ENCODE data around the gene UROC1.
"Not testable (repeated sequence)": the region's sequence is repeated elsewhere in the genome, so short reads cannot be mapped to it uniquely, and the experiment has no call there.

DNA sequence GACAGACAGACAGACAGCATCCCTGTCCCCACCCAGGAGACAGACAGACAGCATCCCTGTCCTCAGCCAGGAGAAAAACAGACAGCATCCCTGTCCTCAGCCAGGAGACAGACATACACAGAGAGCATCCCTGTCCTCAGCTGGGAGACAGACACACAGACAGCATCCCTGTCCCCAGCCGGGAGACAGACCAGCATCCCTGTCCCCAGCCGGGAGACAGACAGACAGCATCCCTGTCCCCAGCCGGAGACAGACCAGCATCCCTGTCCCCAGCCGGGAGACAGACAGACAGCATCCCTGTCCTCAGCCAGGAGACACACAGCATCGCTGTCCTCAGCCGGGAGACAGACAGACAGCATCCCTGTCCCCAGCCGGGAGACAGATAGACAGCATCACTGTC, 17.1 kb upstream of the UROC1 start:
- TF ChIP-seq, protein P1, sequence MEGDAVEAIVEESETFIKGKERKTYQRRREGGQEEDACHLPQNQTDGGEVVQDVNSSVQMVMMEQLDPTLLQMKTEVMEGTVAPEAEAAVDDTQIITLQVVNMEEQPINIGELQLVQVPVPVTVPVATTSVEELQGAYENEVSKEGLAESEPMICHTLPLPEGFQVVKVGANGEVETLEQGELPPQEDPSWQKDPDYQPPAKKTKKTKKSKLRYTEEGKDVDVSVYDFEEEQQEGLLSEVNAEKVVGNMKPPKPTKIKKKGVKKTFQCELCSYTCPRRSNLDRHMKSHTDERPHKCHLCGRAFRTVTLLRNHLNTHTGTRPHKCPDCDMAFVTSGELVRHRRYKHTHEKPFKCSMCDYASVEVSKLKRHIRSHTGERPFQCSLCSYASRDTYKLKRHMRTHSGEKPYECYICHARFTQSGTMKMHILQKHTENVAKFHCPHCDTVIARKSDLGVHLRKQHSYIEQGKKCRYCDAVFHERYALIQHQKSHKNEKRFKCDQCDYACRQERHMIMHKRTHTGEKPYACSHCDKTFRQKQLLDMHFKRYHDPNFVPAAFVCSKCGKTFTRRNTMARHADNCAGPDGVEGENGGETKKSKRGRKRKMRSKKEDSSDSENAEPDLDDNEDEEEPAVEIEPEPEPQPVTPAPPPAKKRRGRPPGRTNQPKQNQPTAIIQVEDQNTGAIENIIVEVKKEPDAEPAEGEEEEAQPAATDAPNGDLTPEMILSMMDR (IDR thresholded peaks at IDR 0.05) = not testable (repeated sequence)
- TF ChIP-seq EZH2 (IDR thresholded peaks at IDR 0.05; ENCODE audit: borderline replicate concordance, insufficient read depth, low read depth, low read length, poor library complexity, severe bottlenecking) = not testable (repeated sequence)
